NCI-H1092 (cell line): Measurements from ENCODE around the gene CRYBG2.
"Not testable (repeated sequence)": the region's sequence is repeated elsewhere in the genome, so short reads cannot be mapped to it uniquely, and the experiment has no call there.

Source experiments
- DNase-seq: peaks from one replicate; lab custom pipeline; 2025; lab: John Stamatoyannopoulos, UW

CRYBG2 gene

GRCh38 chr1:26350701-26351589 lies 3.0 kb downstream of the CRYBG2 start:
- no peak for DNase-seq

GRCh38 chr1:26350343-26350700 lies 3.6 kb downstream of the CRYBG2 start:
- no peak for DNase-seq

- no peak for DNase-seq
Observed at GRCh38 chr1:26349877-26350244, 4.1 kb downstream of the CRYBG2 start.

- no peak for DNase-seq
Observed at GRCh38 chr1:26349188-26349876, 4.6 kb downstream of the CRYBG2 start.

- DNase-seq = no peak
Observed at GRCh38 chr1:26346274-26347033, 7.5 kb downstream of the CRYBG2 start.

- DNase-seq = no peak
Observed at GRCh38 chr1:26345718-26346117, 8.2 kb downstream of the CRYBG2 start.

- DNase-seq = no peak
Observed at GRCh38 chr1:26344147-26344920, 9.6 kb downstream of the CRYBG2 start.

- no peak for DNase-seq
Observed at GRCh38 chr1:26340047-26340481, 13.9 kb downstream of the CRYBG2 start.

GRCh38 chr1:26338670-26339069 lies 15.3 kb downstream of the CRYBG2 start:
- no peak for DNase-seq

GRCh38 chr1:26337625-26338024 lies 16.3 kb downstream of the CRYBG2 start:
- DNase-seq = no peak

GRCh38 chr1:26337206-26337535 lies 16.8 kb downstream of the CRYBG2 start:
- no peak for DNase-seq

- peak; percentile 34 for DNase-seq
Observed at GRCh38 chr1:26336477-26337205, 17.3 kb downstream of the CRYBG2 start.

- DNase-seq = no peak
Observed at GRCh38 chr1:26335774-26336476, 18.0 kb downstream of the CRYBG2 start.

- not testable (repeated sequence) for DNase-seq
Observed at GRCh38 chr1:26333312-26333711, 20.6 kb downstream of the CRYBG2 start.

GRCh38 chr1:26330276-26330675 lies 23.7 kb downstream of the CRYBG2 start:
- no peak for DNase-seq

GRCh38 chr1:26329380-26329779 lies 24.6 kb downstream of the CRYBG2 start:
- DNase-seq = not testable (repeated sequence)

GRCh38 chr1:26328597-26328996 lies 25.3 kb downstream of the CRYBG2 start:
- DNase-seq = no peak

GRCh38 chr1:26327956-26328362 lies 26.0 kb downstream of the CRYBG2 start:
- DNase-seq = no peak

GRCh38 chr1:26324550-26324949 lies 29.4 kb downstream of the CRYBG2 start:
- no peak for DNase-seq

GRCh38 chr1:26323382-26323781 lies 30.5 kb downstream of the CRYBG2 start:
- DNase-seq = no peak

- no peak for DNase-seq
Observed at GRCh38 chr1:26322042-26322331, 31.9 kb downstream of the CRYBG2 start.
